CD4-positive, alpha-beta memory T cell (primary cell): ENCODE results near the gene CXCR5. TPM values are rescaled to one million over a fixed set of nuclear protein-coding genes. Genes with fewer than 3 reads are reported as not detected.

Experiments used
- CTCF ChIA-PET: fragments of 350-600 bp; sonication (Branson Sonifier 250); formaldehyde crosslinking; loops from one replicate; lab custom pipeline; 2021; ENCODE audit warnings: inconsistent platforms; ENCODE audit not compliant: partially characterized antibody; lab: Charles Lee
- POLR2A ChIA-PET: fragments of 350-600 bp; sonication (Branson Sonifier 250); formaldehyde crosslinking; loops from one replicate; lab custom pipeline; 2021; ENCODE audit not compliant: partially characterized antibody; lab: Charles Lee
- DNase-seq, 5 donors: peaks; one replicate each; pipeline versions ENCODE4 v3.0.0 to v3.0.0-alpha.2; 2020 to 2022; ENCODE audit warnings: mixed read lengths in 1 of 5
- H3K27ac ChIP-seq: one replicate; pipeline ENCODE4 v1.7.0; 2013; ENCODE audit warnings: low read depth, low read length
- H3K27me3 ChIP-seq: 2 replicates; pipeline ENCODE4 v1.7.0; 2013; ENCODE audit warnings: mild to moderate bottlenecking, low read length, moderate library complexity; ENCODE audit not compliant: insufficient read depth
- H3K36me3 ChIP-seq: 2 replicates; pipeline ENCODE4 v1.7.0; 2013; ENCODE audit warnings: mild to moderate bottlenecking, low read length, moderate library complexity; ENCODE audit not compliant: insufficient read depth
- H3K4me1 ChIP-seq: 2 replicates; pipeline ENCODE4 v1.7.0; 2013; ENCODE audit warnings: mild to moderate bottlenecking, low read length, moderate library complexity; ENCODE audit not compliant: insufficient read depth
- H3K4me3 ChIP-seq, 2 donors: one replicate each; pipeline ENCODE4 v1.7.0; 2013; ENCODE audit warnings: low read length in 2 of 2, mild to moderate bottlenecking in 1 of 2
- H3K9me3 ChIP-seq, 2 donors: one replicate each; pipeline ENCODE4 v1.7.0; 2013; ENCODE audit warnings: low read length in 2 of 2, control low read depth in 1 of 2; ENCODE audit not compliant: control insufficient read depth in 1 of 2
- H3K27ac Mint-ChIP-seq, 7 donors: one replicate each; pipeline ENCODE4 v1.8.0; 2020 to 2021; ENCODE audit warnings: mixed read lengths in 7 of 7, mild to moderate bottlenecking in 6 of 7, inconsistent platforms in 3 of 7, moderate library complexity in 3 of 7
- H3K27me3 Mint-ChIP-seq, 2 donors: one replicate each; pipeline ENCODE4 v1.8.0; 2020 to 2021; ENCODE audit warnings: mixed read lengths in 2 of 2
- H3K36me3 Mint-ChIP-seq, 2 donors: one replicate each; pipeline ENCODE4 v1.8.0; 2020 to 2021; ENCODE audit warnings: mixed read lengths in 2 of 2, inconsistent platforms in 1 of 2, mild to moderate bottlenecking in 1 of 2
- H3K4me1 Mint-ChIP-seq, 4 donors: one replicate each; pipeline ENCODE4 v1.8.0; 2020 to 2021; ENCODE audit warnings: mixed read lengths in 4 of 4, mild to moderate bottlenecking in 1 of 4
- H3K4me3 Mint-ChIP-seq, 8 donors: one replicate each; pipeline ENCODE4 v1.8.0; 2020 to 2021; ENCODE audit warnings: mixed read lengths in 8 of 8, mild to moderate bottlenecking in 7 of 8, moderate library complexity in 6 of 8, inconsistent platforms in 3 of 8
- H3K9me3 Mint-ChIP-seq, 8 donors: one replicate each; pipeline ENCODE4 v1.8.0; 2020 to 2021; ENCODE audit warnings: mixed read lengths in 8 of 8, mild to moderate bottlenecking in 5 of 8, inconsistent platforms in 3 of 8, moderate library complexity in 1 of 8
- intact Hi-C: fragments of 100-400 bp; cut with micrococcal nuclease; formaldehyde crosslinking; loops from one replicate; pipeline ENCODE4 v1.15.1; 2023
- microRNA-seq: library from miRNA; unstranded; fragments of <30 nt; microRNA quantifications from one replicate; pipeline ENCODE4 v1.2.0, GENCODE V29; 2021; ENCODE audit warnings: borderline replicate concordance, borderline number of aligned reads, borderline microRNAs expressed, mixed read lengths
- polyA plus RNA-seq, 2 donors: library from polyadenylated mRNA; unstranded; fragments of 300-500 nt; fragmentation: Illumina TruSeq; gene quantifications; one replicate each; pipeline ENCODE4 v1.2.3, GENCODE V29; 2021
- total RNA-seq, 2 experiments: library from RNA; stranded (reverse); gene quantifications; one replicate each; pipeline ENCODE4 v1.2.3, GENCODE V29; 2021

Gene CXCR5
- total and polyA plus RNA-seq, 4 experiments from 2014 or later: 7.9 to 21.5 (median 19.6) TPM

- Histone ChIP-seq H3K9me3 (no peaks in the 10 kb centered on the region), H3K27me3 (no peaks in the 10 kb centered on the region), H3K27ac (no peak overlapping the region), H3K36me3 (no peaks in the 10 kb centered on the region), H3K4me3 (no peak overlapping the region), H3K4me1 (peaks cover 18% of the 10 kb centered on the region)
- ChIA-PET POLR2A (interaction anchor here (1.7 to 2.4 kb wide), 2 partner anchors 9 to 147 kb away, joined by 6 to 20 read pairs; partner anchors contain the start of gene DDX6), CTCF (interaction anchor here (1.7 to 2.6 kb wide), 2 partner anchors 8 to 18 kb away, joined by 3 to 22 read pairs; no protein-coding TSS in a partner anchor)
- no peak for DNase-seq
- H3K9me3 Mint-ChIP-seq: no peaks in the 10 kb centered on the region
- H3K4me1 Mint-ChIP-seq: peaks cover 20 to 44% (median 31%) of the 10 kb centered on the region in 4 donors
- intact Hi-C loops: no loop called here
- H3K4me3 Mint-ChIP-seq: peak overlapping the region in 4 of 8 donors; percentile 7 to 61 (median 30)
- peak overlapping the region in 5 of 7 donors; percentile 16 to 85 (median 48) for H3K27ac Mint-ChIP-seq
- peaks cover 0 to 1% of the 10 kb centered on the region in 2 donors for H3K27me3 Mint-ChIP-seq
- no peaks in the 10 kb centered on the region for H3K36me3 Mint-ChIP-seq
Observed at GRCh38 chr11:118938491-118939403, 55.1 kb downstream of the CXCR5 start.

DNA sequence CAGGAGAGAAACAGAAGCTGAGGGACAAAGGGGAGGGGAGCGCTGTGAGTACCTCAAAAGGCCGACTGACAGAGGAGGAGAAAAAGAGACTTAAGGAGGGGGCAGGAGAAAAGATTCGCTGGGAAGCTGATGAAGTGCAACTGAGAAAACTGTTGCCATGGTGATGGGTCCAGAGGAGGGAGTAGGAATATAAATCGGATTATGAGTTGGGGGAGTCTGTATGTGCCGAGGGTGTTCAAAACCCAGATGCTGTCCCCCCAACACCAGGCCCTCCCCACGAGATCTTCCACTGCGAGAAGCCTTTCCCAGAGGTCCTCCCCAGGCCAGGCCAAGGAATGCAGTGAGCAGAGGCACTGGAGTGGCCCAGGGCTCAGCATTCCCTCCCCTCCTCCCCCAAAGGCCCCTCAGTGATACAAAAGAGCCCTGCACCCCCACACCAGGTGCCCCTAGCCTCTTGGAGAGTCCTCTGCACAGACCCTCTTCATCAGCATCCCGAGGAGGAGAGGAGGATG is 55.8 kb downstream of the CXCR5 start:
- no peaks in the 10 kb centered on the region for H3K27me3 ChIP-seq
- Mint-ChIP-seq H3K27ac (peak overlapping the region in 3 of 7 donors; percentile 16 to 84 (median 50)), H3K27me3 (peaks cover 0 to 1% of the 10 kb centered on the region in 2 donors), H3K4me1 (peaks cover 20 to 44% (median 31%) of the 10 kb centered on the region in 4 donors), H3K36me3 (no peaks in the 10 kb centered on the region), H3K4me3 (peak overlapping the region in 1 of 8 donors; percentile 61), H3K9me3 (no peaks in the 10 kb centered on the region)
- ChIA-PET POLR2A (interaction anchor here (1.1 to 2.4 kb wide), 4 partner anchors 9 to 150 kb away, joined by 3 to 20 read pairs (median 6); partner anchors contain the start of gene DDX6), CTCF (interaction anchor here (0.7 to 2.6 kb wide), 5 partner anchors 9 to 1761 kb away, joined by 3 to 22 read pairs (median 3); no protein-coding TSS in a partner anchor)
- intact Hi-C loops: no loop called here
- DNase-seq: no peak
- no peaks in the 10 kb centered on the region for H3K9me3 ChIP-seq
- H3K4me1 ChIP-seq: peaks cover 18% of the 10 kb centered on the region
- H3K36me3 ChIP-seq: no peaks in the 10 kb centered on the region
- H3K27ac ChIP-seq: peak overlapping the region; percentile 6
- no peak overlapping the region for H3K4me3 ChIP-seq

GRCh38 chr11:118939953-118940598 is 56.4 kb downstream of the CXCR5 start:
- H3K4me3 Mint-ChIP-seq: peak overlapping the region in 6 of 8 donors; percentile 9 to 62 (median 53)
- H3K36me3 ChIP-seq: no peaks in the 10 kb centered on the region
- H3K27ac ChIP-seq: peak overlapping the region; percentile 6
- peaks cover 18% of the 10 kb centered on the region for H3K4me1 ChIP-seq
- no peaks in the 10 kb centered on the region for H3K36me3 Mint-ChIP-seq
- peak overlapping the region in 1 of 2 donors; percentile 6 for H3K4me3 ChIP-seq
- DNase-seq: peak in 4 of 5 donors; percentile 37 to 71 (median 44)
- H3K9me3 Mint-ChIP-seq: no peaks in the 10 kb centered on the region
- H3K27ac Mint-ChIP-seq: peak overlapping the region in 3 of 7 donors; percentile 43 to 53 (median 52)
- H3K27me3 ChIP-seq: no peaks in the 10 kb centered on the region
- peaks cover 22 to 47% (median 32%) of the 10 kb centered on the region in 4 donors for H3K4me1 Mint-ChIP-seq
- no peaks in the 10 kb centered on the region for H3K9me3 ChIP-seq
- ChIA-PET POLR2A (interaction anchor here (0.5 to 2.4 kb wide), 6 partner anchors 8 to 150 kb away, joined by 3 to 20 read pairs (median 4); partner anchors contain the start of genes CENATAC and DDX6), CTCF (interaction anchor here (0.7 to 2.6 kb wide), 6 partner anchors 10 to 1762 kb away, joined by 3 to 22 read pairs (median 4); no protein-coding TSS in a partner anchor)
- intact Hi-C loops: loop anchor here (5.0 kb wide), 1 partner anchor 57 kb away; the partner anchor contains the start of gene CENATAC
- H3K27me3 Mint-ChIP-seq: peaks cover 0 to 1% of the 10 kb centered on the region in 2 donors

GRCh38 chr11:118947091-118947490 is 63.4 kb downstream of the CXCR5 start:
- POLR2A ChIA-PET: no interaction called here
- no peak overlapping the region for H3K4me3 Mint-ChIP-seq
- Histone ChIP-seq H3K4me1 (no peaks in the 10 kb centered on the region), H3K36me3 (no peaks in the 10 kb centered on the region), H3K9me3 (no peaks in the 10 kb centered on the region), H3K27me3 (no peaks in the 10 kb centered on the region), H3K27ac (no peak overlapping the region), H3K4me3 (no peak overlapping the region)
- CTCF ChIA-PET: interaction anchor here (1.7 kb wide), 1 partner anchor 17 kb away, joined by 4 read pairs; no protein-coding TSS in a partner anchor
- intact Hi-C loops: no loop called here
- no peak for DNase-seq
- H3K4me1 Mint-ChIP-seq: peaks cover 6 to 15% (median 7%) of the 10 kb centered on the region in 4 donors
- peaks cover 0 to 2% of the 10 kb centered on the region in 2 donors for H3K27me3 Mint-ChIP-seq
- H3K36me3 Mint-ChIP-seq: no peaks in the 10 kb centered on the region
- no peaks in the 10 kb centered on the region for H3K9me3 Mint-ChIP-seq
- H3K27ac Mint-ChIP-seq: peak overlapping the region in 1 of 7 donors; percentile 78

Small RNA genes lying within 50 kb of the gene (microRNA-seq; reads per million reads assigned to microRNA genes)
- not detected for gene MIR4492

Other genes with a start within 250 kb of the CXCR5 start
- not detected for gene TREH, start 204.2 kb upstream of the CXCR5 start, total RNA-seq
- gene TREH, start 204.2 kb upstream of the CXCR5 start, polyA plus RNA-seq: not detected
- gene DDX6, start 92.7 kb upstream of the CXCR5 start, total RNA-seq: 100 to 1,000 TPM; 299 to 304 TPM
- gene DDX6, start 92.7 kb upstream of the CXCR5 start, polyA plus RNA-seq: 10 to 100 TPM; 74.6 to 90.9 TPM
- gene BCL9L, start 42.0 kb downstream of the CXCR5 start, total RNA-seq: 100 to 1,000 TPM; 216 to 232 TPM
- gene BCL9L, start 42.0 kb downstream of the CXCR5 start, polyA plus RNA-seq: 10 to 100 TPM in 1 of 2 donors, under 1 TPM in 1; 0.45 to 10.9 TPM
- not detected for gene UPK2, start 72.4 kb downstream of the CXCR5 start, total RNA-seq
- not detected for gene UPK2, start 72.4 kb downstream of the CXCR5 start, polyA plus RNA-seq
- gene FOXR1, start 87.9 kb downstream of the CXCR5 start, total RNA-seq: not detected
- not detected for gene FOXR1, start 87.9 kb downstream of the CXCR5 start, polyA plus RNA-seq
- 100 to 1,000 TPM; 109 to 114 TPM for gene CENATAC, start 114.2 kb downstream of the CXCR5 start, total RNA-seq
- 10 to 100 TPM; 13.3 to 16.9 TPM for gene CENATAC, start 114.2 kb downstream of the CXCR5 start, polyA plus RNA-seq
- 1,000 to 10,000 TPM; 2,545 to 2,705 TPM for gene RPS25, start 134.5 kb downstream of the CXCR5 start, total RNA-seq
- 1,000 to 10,000 TPM; 4,676 to 5,786 TPM for gene RPS25, start 134.5 kb downstream of the CXCR5 start, polyA plus RNA-seq
- gene TRAPPC4, start 134.9 kb downstream of the CXCR5 start, total RNA-seq: 10 to 100 TPM; 89.2 to 97.3 TPM
- gene TRAPPC4, start 134.9 kb downstream of the CXCR5 start, polyA plus RNA-seq: 100 to 1,000 TPM in 1 of 2 donors, 10 to 100 TPM in 1; 92.1 to 116 TPM
- gene SLC37A4, start 147.0 kb downstream of the CXCR5 start, total RNA-seq: 10 to 100 TPM; 14.6 to 14.8 TPM
- 10 to 100 TPM; 10.6 to 13.0 TPM for gene SLC37A4, start 147.0 kb downstream of the CXCR5 start, polyA plus RNA-seq
- 100 to 1,000 TPM; 136 to 146 TPM for gene HYOU1, start 173.3 kb downstream of the CXCR5 start, total RNA-seq
- gene HYOU1, start 173.3 kb downstream of the CXCR5 start, polyA plus RNA-seq: 10 to 100 TPM; 24.1 to 27.9 TPM
- 10 to 100 TPM; 56.2 to 61.2 TPM for gene VPS11, start 183.9 kb downstream of the CXCR5 start, total RNA-seq
- gene VPS11, start 183.9 kb downstream of the CXCR5 start, polyA plus RNA-seq: 10 to 100 TPM; 36.0 to 61.7 TPM
- 1 to 10 TPM; 5.1 to 5.8 TPM for gene HMBS, start 201.0 kb downstream of the CXCR5 start, total RNA-seq
- 10 to 100 TPM; 17.7 to 21.2 TPM for gene HMBS, start 201.0 kb downstream of the CXCR5 start, polyA plus RNA-seq
- 10 to 100 TPM; 52.0 to 52.3 TPM for gene DPAGT1, start 218.0 kb downstream of the CXCR5 start, total RNA-seq
- gene DPAGT1, start 218.0 kb downstream of the CXCR5 start, polyA plus RNA-seq: 10 to 100 TPM; 32.9 to 52.3 TPM
- gene C2CD2L, start 223.5 kb downstream of the CXCR5 start, total RNA-seq: 10 to 100 TPM; 35.2 to 37.5 TPM
- gene C2CD2L, start 223.5 kb downstream of the CXCR5 start, polyA plus RNA-seq: 10 to 100 TPM in 1 of 2 donors, 1 to 10 TPM in 1; 2.6 to 13.3 TPM
- gene HINFP, start 237.7 kb downstream of the CXCR5 start, total RNA-seq: 10 to 100 TPM; 70.8 to 75.3 TPM
- gene HINFP, start 237.7 kb downstream of the CXCR5 start, polyA plus RNA-seq: 10 to 100 TPM in 1 of 2 donors, 1 to 10 TPM in 1; 9.3 to 16.0 TPM